Neural progenitor cell (in vitro differentiated cells): ENCODE data around the gene MPZL1. TPM values are rescaled to one million over a fixed set of nuclear protein-coding genes. Genes with fewer than 3 reads are reported as not detected.

Experiments
- DNase-seq: peaks from one replicate; pipeline ENCODE4 v3.0.0-alpha.2; 2016; ENCODE audit warnings: low spot score
- H2AFZ ChIP-seq: fragments of 200-600 bp; sonication (generic); replicated peaks from 2 replicates; pipeline ENCODE4 v1.6.1; 2016; ENCODE audit warnings: antibody characterized with exemption
- H3F3A ChIP-seq: fragments of 200-600 bp; sonication (generic); 2 replicates; pipeline ENCODE4 v1.6.1; 2016; ENCODE audit warnings: antibody characterized with exemption, low read depth
- H3K27ac ChIP-seq: fragments of 200-600 bp; sonication (generic); 2 replicates; pipeline ENCODE4 v1.5.1; 2016; ENCODE audit warnings: mild to moderate bottlenecking
- H3K27me3 ChIP-seq: fragments of 200-600 bp; sonication (generic); 2 replicates; pipeline ENCODE4 v1.6.1; 2016; ENCODE audit warnings: mild to moderate bottlenecking, moderate library complexity
- H3K36me3 ChIP-seq: fragments of 200-600 bp; sonication (generic); 2 replicates; pipeline ENCODE4 v1.5.1; 2016
- H3K4me1 ChIP-seq: fragments of 200-600 bp; sonication (generic); 2 replicates; pipeline ENCODE4 v1.6.1; 2016; ENCODE audit warnings: mixed run types
- H3K4me2 ChIP-seq: fragments of 200-600 bp; sonication (generic); 2 replicates; pipeline ENCODE4 v1.6.1; 2016
- H3K4me3 ChIP-seq: fragments of 200-600 bp; sonication (generic); 2 replicates; pipeline ENCODE4 v1.5.1; 2016
- H3K79me2 ChIP-seq: fragments of 200-600 bp; sonication (generic); 2 replicates; pipeline ENCODE4 v1.6.1; 2016; ENCODE audit warnings: low read depth
- H3K9ac ChIP-seq: fragments of 200-600 bp; sonication (generic); 2 replicates; pipeline ENCODE4 v1.6.1; 2016
- H3K9me3 ChIP-seq: fragments of 200-600 bp; sonication (generic); 2 replicates; pipeline ENCODE4 v1.5.1; 2016; ENCODE audit warnings: low read depth
- H4K20me1 ChIP-seq: fragments of 200-600 bp; sonication (generic); 2 replicates; pipeline ENCODE4 v1.6.1; 2016; ENCODE audit warnings: low read depth
- H3K27ac Mint-ChIP-seq: 3 replicates; pipeline ENCODE4 v1.8.0; 2021; ENCODE audit warnings: mixed read lengths
- H3K27me3 Mint-ChIP-seq: 2 replicates; pipeline ENCODE4 v1.8.0; 2022; ENCODE audit warnings: low read depth, mild to moderate bottlenecking, inconsistent platforms, moderate library complexity, mixed read lengths; ENCODE audit not compliant: insufficient read depth
- H3K36me3 Mint-ChIP-seq: 3 replicates; pipeline ENCODE4 v1.8.0; 2021; ENCODE audit warnings: mixed read lengths
- H3K4me1 Mint-ChIP-seq: 3 replicates; pipeline ENCODE4 v1.8.0; 2021; ENCODE audit warnings: mixed read lengths
- H3K4me3 Mint-ChIP-seq: 3 replicates; pipeline ENCODE4 v1.8.0; 2021; ENCODE audit warnings: mild to moderate bottlenecking, moderate library complexity, mixed read lengths
- H3K9me3 Mint-ChIP-seq: 3 replicates; pipeline ENCODE4 v1.8.0; 2020; ENCODE audit warnings: mixed read lengths
- EZH2 ChIP-seq: fragments of 200-600 bp; sonication (generic); IDR thresholded peaks from 2 replicates; pipeline ENCODE4 v1.6.1; 2017; ENCODE audit warnings: antibody characterized with exemption, mild to moderate bottlenecking, moderate library complexity
- EZH2phosphoT487 ChIP-seq: fragments of 200-600 bp; sonication (generic); IDR thresholded peaks from 2 replicates; pipeline ENCODE4 v1.6.1; 2017; ENCODE audit warnings: antibody characterized with exemption
- total RNA-seq: library from RNA; depleted of rRNA; stranded (reverse); fragments of >200 nt; gene quantifications from 2 replicates; pipeline ENCODE4 v1.2.3, GENCODE V29; 2015; ENCODE audit warnings: low replicate concordance
- TF ChIP-seq, protein P1 (sequence below): fragments of 200-600 bp; sonication (generic); IDR thresholded peaks from 2 replicates; pipeline ENCODE4 v1.5.1; 2017; ENCODE audit warnings: antibody characterized with exemption, mild to moderate bottlenecking

Gene MPZL1
- total RNA-seq, 1 donor from 2014 or later = 125 TPM

DNA sequence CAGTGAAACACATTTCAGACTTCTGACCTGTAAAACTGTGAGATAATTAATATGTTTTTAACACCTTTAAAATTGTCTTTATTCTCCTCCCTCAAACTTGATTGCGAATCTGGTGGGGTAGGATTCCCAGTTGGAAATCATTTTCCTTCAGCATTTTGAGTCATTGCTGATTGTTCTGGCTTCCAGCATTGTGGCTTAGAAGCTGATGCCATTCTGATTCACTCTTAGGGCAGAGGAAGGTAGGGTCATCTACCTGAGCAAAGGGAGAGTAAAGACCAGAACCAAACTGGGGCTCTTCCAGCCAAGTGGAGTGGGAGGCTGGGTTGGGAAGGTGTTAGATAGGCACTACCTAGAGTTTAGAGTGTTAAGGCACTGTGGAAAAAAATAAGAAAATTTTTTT is 61.2 kb downstream of the MPZL1 start:
- Histone ChIP-seq H3K9ac (no peak overlapping the region), H3K27me3 (no peaks in the 10 kb centered on the region), H3K79me2 (no peaks in the 10 kb centered on the region), H4K20me1 (no peaks in the 10 kb centered on the region), H3K4me2 (no peak overlapping the region), H2AFZ (no peak overlapping the region), H3K4me3 (no peak overlapping the region), H3K27ac (no peak overlapping the region), H3K9me3 (no peaks in the 10 kb centered on the region), H3K36me3 (peaks cover 10% of the 10 kb centered on the region), H3F3A (no peaks in the 10 kb centered on the region), H3K4me1 (no peaks in the 10 kb centered on the region)
- Mint-ChIP-seq H3K4me3 (no peak overlapping the region), H3K36me3 (peaks cover 56% of the 10 kb centered on the region), H3K9me3 (peaks cover 11% of the 10 kb centered on the region), H3K27ac (no peak overlapping the region), H3K4me1 (no peaks in the 10 kb centered on the region), H3K27me3 (no peaks in the 10 kb centered on the region)
- DNase-seq = no peak
- TF ChIP-seq, protein P1, sequence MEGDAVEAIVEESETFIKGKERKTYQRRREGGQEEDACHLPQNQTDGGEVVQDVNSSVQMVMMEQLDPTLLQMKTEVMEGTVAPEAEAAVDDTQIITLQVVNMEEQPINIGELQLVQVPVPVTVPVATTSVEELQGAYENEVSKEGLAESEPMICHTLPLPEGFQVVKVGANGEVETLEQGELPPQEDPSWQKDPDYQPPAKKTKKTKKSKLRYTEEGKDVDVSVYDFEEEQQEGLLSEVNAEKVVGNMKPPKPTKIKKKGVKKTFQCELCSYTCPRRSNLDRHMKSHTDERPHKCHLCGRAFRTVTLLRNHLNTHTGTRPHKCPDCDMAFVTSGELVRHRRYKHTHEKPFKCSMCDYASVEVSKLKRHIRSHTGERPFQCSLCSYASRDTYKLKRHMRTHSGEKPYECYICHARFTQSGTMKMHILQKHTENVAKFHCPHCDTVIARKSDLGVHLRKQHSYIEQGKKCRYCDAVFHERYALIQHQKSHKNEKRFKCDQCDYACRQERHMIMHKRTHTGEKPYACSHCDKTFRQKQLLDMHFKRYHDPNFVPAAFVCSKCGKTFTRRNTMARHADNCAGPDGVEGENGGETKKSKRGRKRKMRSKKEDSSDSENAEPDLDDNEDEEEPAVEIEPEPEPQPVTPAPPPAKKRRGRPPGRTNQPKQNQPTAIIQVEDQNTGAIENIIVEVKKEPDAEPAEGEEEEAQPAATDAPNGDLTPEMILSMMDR = no peak
- no peak for TF ChIP-seq EZH2phosphoT487
- TF ChIP-seq EZH2 = no peak

DNA sequence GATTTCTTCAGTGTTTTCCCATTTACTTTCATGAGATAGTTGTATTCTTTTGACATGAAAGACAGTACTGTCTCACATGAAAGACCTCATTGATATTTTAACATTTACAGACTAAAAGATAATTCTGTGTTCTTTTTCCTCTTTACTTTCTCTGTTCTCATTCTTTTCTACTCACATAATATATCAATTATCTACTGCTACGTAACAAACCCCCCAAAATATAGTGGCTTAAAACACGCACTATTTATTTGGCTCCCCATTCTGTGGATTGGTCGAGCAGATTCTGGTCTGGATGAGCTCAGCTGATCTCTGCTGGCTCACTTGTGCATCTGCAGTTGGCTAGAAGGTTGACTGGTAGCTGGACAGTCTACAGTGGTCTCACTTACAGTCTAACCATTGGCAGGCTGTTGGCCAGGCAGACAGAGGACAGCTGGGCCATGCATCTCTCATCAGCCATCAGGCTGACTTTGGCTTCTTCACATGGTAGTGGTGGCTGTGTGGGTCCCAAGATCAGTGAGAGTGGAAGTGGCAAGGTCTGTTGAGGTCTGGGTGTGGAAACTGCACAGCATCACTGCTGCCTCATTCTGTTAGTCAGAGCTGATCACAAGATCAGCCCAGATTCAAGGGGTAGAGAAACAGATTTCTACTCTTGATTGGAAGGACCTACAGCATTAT is 63.2 kb downstream of the MPZL1 start:
- peaks cover 57% of the 10 kb centered on the region for H3K36me3 Mint-ChIP-seq
- no peak overlapping the region for H3K4me3 Mint-ChIP-seq

DNA sequence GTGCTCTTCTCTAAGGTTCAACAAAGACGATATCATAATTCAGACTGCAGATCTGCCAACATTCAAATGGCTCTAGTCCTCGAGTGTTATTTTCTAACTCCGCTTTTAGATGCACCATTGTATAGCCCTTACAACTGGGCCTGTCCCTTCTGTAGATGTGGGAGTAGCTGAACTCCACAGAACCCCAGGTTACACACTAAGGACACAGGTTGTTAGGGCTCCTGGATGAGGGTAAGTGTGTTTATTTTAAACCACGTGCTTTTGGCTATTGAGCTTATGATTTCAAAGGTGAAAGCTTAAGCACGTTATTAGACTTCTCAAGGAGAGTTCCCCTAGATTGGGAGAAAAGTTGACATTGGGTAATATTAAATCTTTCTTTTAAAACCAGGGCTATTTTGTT is 64.7 kb downstream of the MPZL1 start:
- H3K4me1 Mint-ChIP-seq = no peaks in the 10 kb centered on the region
- H3K36me3 ChIP-seq = no peaks in the 10 kb centered on the region
- peaks cover 10% of the 10 kb centered on the region for H4K20me1 ChIP-seq
- H3K79me2 ChIP-seq = no peaks in the 10 kb centered on the region
- no peak overlapping the region for H3K4me3 Mint-ChIP-seq
- no peak overlapping the region for H3K4me2 ChIP-seq
- no peak overlapping the region for H3K27ac ChIP-seq
- no peaks in the 10 kb centered on the region for H3K9me3 ChIP-seq
- no peak for TF ChIP-seq EZH2phosphoT487
- no peak for TF ChIP-seq EZH2
- TF ChIP-seq, protein P1 = no peak
- peaks cover 3% of the 10 kb centered on the region for H3K9me3 Mint-ChIP-seq
- DNase-seq = no peak
- no peak overlapping the region for H2AFZ ChIP-seq
- H3K27me3 ChIP-seq = no peaks in the 10 kb centered on the region
- H3K4me3 ChIP-seq = no peak overlapping the region
- H3F3A ChIP-seq = peaks cover 14% of the 10 kb centered on the region
- peaks cover 50% of the 10 kb centered on the region for H3K36me3 Mint-ChIP-seq
- no peaks in the 10 kb centered on the region for H3K27me3 Mint-ChIP-seq
- no peak overlapping the region for H3K9ac ChIP-seq
- H3K27ac Mint-ChIP-seq = no peak overlapping the region
- H3K4me1 ChIP-seq = peaks cover 5% of the 10 kb centered on the region

More for the DNA sequence above, 63.2 kb downstream of the MPZL1 start:
- Histone ChIP-seq H3K9ac (no peak overlapping the region), H3K4me1 (no peaks in the 10 kb centered on the region), H3F3A (no peaks in the 10 kb centered on the region), H3K27me3 (no peaks in the 10 kb centered on the region), H3K9me3 (no peaks in the 10 kb centered on the region), H3K36me3 (peaks cover 7% of the 10 kb centered on the region), H3K4me2 (no peak overlapping the region), H3K79me2 (no peaks in the 10 kb centered on the region), H4K20me1 (no peaks in the 10 kb centered on the region), H3K27ac (no peak overlapping the region), H3K4me3 (no peak overlapping the region), H2AFZ (no peak overlapping the region)
- TF ChIP-seq, protein P1 = no peak
- TF ChIP-seq EZH2phosphoT487 = no peak
- TF ChIP-seq EZH2 = no peak
- H3K4me1 Mint-ChIP-seq = no peaks in the 10 kb centered on the region
- H3K27ac Mint-ChIP-seq = no peak overlapping the region
- H3K27me3 Mint-ChIP-seq = no peaks in the 10 kb centered on the region
- no peak for DNase-seq
- H3K9me3 Mint-ChIP-seq = peaks cover 9% of the 10 kb centered on the region
